HK-2 (cell line): ENCODE measurements around the gene VPS16.

Experiments used
- DNase-seq: peaks from one replicate; pipeline ENCODE4 v3.0.0-alpha.2; 2018; ENCODE audit not compliant: unreplicated experiment

VPS16 gene

GRCh38 chr20:2834401-2835110 lies 6.0 kb upstream of the VPS16 start:
- DNase-seq = no peak

- DNase-seq = no peak
Measured at GRCh38 chr20:2835331-2835796, 5.2 kb upstream of the VPS16 start.

GRCh38 chr20:2836035-2836434 lies 4.5 kb upstream of the VPS16 start:
- DNase-seq = no peak

GRCh38 chr20:2837221-2837960 lies 3.2 kb upstream of the VPS16 start:
- DNase-seq = no peak

- no peak for DNase-seq
Measured at GRCh38 chr20:2838170-2838797, 2.3 kb upstream of the VPS16 start.

GRCh38 chr20:2838847-2839671 lies 1.5 kb upstream of the VPS16 start:
- no peak for DNase-seq

GRCh38 chr20:2839732-2840137 lies 810 bp upstream of the VPS16 start:
- DNase-seq = no peak

- DNase-seq = peak; percentile 85
Measured at GRCh38 chr20:2840967-2841531, 504 bp downstream of the VPS16 start.

- no peak for DNase-seq
Measured at GRCh38 chr20:2845607-2846006, 5.1 kb downstream of the VPS16 start.

GRCh38 chr20:2846698-2847097 lies 6.2 kb downstream of the VPS16 start:
- no peak for DNase-seq

- DNase-seq = no peak
Measured at GRCh38 chr20:2847802-2848201, 7.3 kb downstream of the VPS16 start.

GRCh38 chr20:2849529-2849928 lies 9.0 kb downstream of the VPS16 start:
- DNase-seq = no peak

GRCh38 chr20:2851086-2851485 lies 10.5 kb downstream of the VPS16 start:
- no peak for DNase-seq

GRCh38 chr20:2858591-2858990 lies 18.0 kb downstream of the VPS16 start:
- no peak for DNase-seq

GRCh38 chr20:2859330-2860121 lies 19.0 kb downstream of the VPS16 start:
- no peak for DNase-seq

- DNase-seq = no peak
Measured at GRCh38 chr20:2864626-2865025, 24.1 kb downstream of the VPS16 start.

GRCh38 chr20:2865101-2865500 lies 24.6 kb downstream of the VPS16 start:
- no peak for DNase-seq

- DNase-seq = no peak
Measured at GRCh38 chr20:2865630-2866029, 25.1 kb downstream of the VPS16 start.

- DNase-seq = no peak
Measured at GRCh38 chr20:2866236-2866635, 25.7 kb downstream of the VPS16 start.

GRCh38 chr20:2867081-2867864 lies 26.7 kb downstream of the VPS16 start:
- DNase-seq = no peak
